Erythroblast (primary cell): ENCODE measurements around the gene XIST.

ENCODE experiments used
- GATA1 ChIP-seq: IDR thresholded peaks from 2 replicates; pipeline ENCODE4 v1.6.1; 2011; ENCODE audit warnings: low read depth, mild to moderate bottlenecking, control low read depth, low read length, moderate library complexity
- POLR2A ChIP-seq: IDR thresholded peaks from 2 replicates; pipeline ENCODE4 v1.6.1; 2011; ENCODE audit warnings: mild to moderate bottlenecking, low read length

- TF ChIP-seq POLR2A (no peak), GATA1 (no peak)
Measured at GRCh38 chrX:73863268-73863667, 10.8 kb upstream of the XIST start.
